Tibial nerve (tissue), 4 donors: Measurements from ENCODE around the gene POLE4. TPM values are rescaled to one million over a fixed set of nuclear protein-coding genes. Genes with fewer than 3 reads are reported as not detected.

ENCODE experiments used
- DNase-seq, 2 donors: peaks; one replicate each; pipeline ENCODE4 v3.0.0-alpha.2; 2019; ENCODE audit warnings: low spot score in 2 of 2
- H3K27ac ChIP-seq, 4 donors: fragments of 200-600 bp; sonication (generic) in 3 of 4; one replicate each; pipeline ENCODE4 v1.5.1; 2017 to 2019; ENCODE audit warnings: mild to moderate bottlenecking in 1 of 4
- H3K27me3 ChIP-seq, 2 donors: fragments of 200-600 bp; sonication (generic) in 1 of 2; one replicate each; pipeline versions ENCODE4 v1.5.1 to v1.6.0; 2017 to 2019
- H3K36me3 ChIP-seq, 3 donors: fragments of 200-600 bp; sonication (generic); one replicate each; pipeline ENCODE4 v1.5.1; 2018 to 2019
- H3K4me1 ChIP-seq, 4 donors: fragments of 200-600 bp; sonication (generic) in 3 of 4; one replicate each; pipeline ENCODE4 v1.5.1; 2017 to 2019
- H3K4me3 ChIP-seq, 4 donors: fragments of 200-600 bp; sonication (generic) in 3 of 4; one replicate each; pipeline ENCODE4 v1.5.1; 2017 to 2019; ENCODE audit warnings: mild to moderate bottlenecking in 1 of 4, moderate library complexity in 1 of 4
- H3K9me3 ChIP-seq, 4 donors: fragments of 200-600 bp; sonication (generic) in 3 of 4; one replicate each; pipeline ENCODE4 v1.5.1; 2017 to 2019
- CTCF ChIP-seq, 5 experiments: fragments of 200-600 bp in 3 of 5; fragments of 450-650 bp in 2 of 5; sonication (generic) in 3 of 5; IDR thresholded peaks; one replicate each; pipeline ENCODE4 v1.5.1; 2016 to 2019; ENCODE audit warnings: antibody characterized with exemption in 5 of 5, mild to moderate bottlenecking in 3 of 5, moderate library complexity in 2 of 5
- EP300 ChIP-seq, 2 donors: sonication (generic); formaldehyde crosslinking; IDR thresholded peaks; one replicate each; pipeline ENCODE4 v1.6.1; 2017; ENCODE audit warnings: antibody characterized with exemption in 2 of 2, mild to moderate bottlenecking in 1 of 2
- POLR2A ChIP-seq, 2 donors: fragments of 450-650 bp; IDR thresholded peaks; one replicate each; pipeline ENCODE4 v1.6.1; 2017; ENCODE audit warnings: antibody characterized with exemption in 2 of 2, mild to moderate bottlenecking in 2 of 2, moderate library complexity in 2 of 2
- WGBS, 2 donors: methylation state at CpG; one replicate each; pipeline ENCODE4 v1.1.5; 2018; 5-methylcytosine and 5-hydroxymethylcytosine counted together
- total RNA-seq, 4 donors: library from RNA; depleted of rRNA; stranded (reverse); fragments of >200 nt; gene quantifications; one replicate each; pipeline ENCODE4 v1.1.0, GENCODE V29; 2016

POLE4 gene
- total RNA-seq, 4 donors from 2014 or later: 16.2 to 44.2 (median 25.9) TPM

DNA sequence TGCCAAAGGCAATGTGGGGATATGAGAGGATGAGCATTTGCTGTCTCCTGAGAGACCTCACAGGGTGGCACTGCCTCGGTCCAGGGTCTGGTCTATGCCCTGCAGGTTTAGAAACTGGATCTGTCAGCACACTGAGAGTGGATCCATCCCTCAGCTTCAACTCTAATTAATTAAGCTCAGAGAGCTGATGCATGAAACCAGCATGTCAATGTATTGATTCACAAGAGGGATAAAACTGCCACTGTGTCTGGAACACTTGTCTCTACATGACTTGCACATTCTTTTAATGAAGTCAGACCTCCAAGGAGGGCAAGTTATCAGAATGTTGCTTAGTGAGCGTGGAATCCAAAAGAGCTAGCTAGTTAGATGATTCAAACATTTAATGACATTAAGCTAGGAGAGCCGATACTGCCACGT, 22.5 kb upstream of the POLE4 start:
- H3K27me3 ChIP-seq: no peaks in the 10 kb centered on the region
- 83 to 87% methylated on average over 4 of the region's 4 CpGs for WGBS, 2 donors
- no peaks in the 10 kb centered on the region for H3K4me1 ChIP-seq
- no peaks in the 10 kb centered on the region for H3K9me3 ChIP-seq
- H3K27ac ChIP-seq: no peak overlapping the region
- H3K4me3 ChIP-seq: no peak overlapping the region
- TF ChIP-seq POLR2A (IDR thresholded peaks at IDR 0.05) (no peak), CTCF (IDR thresholded peaks at IDR 0.05) (no peak), EP300 (IDR thresholded peaks at IDR 0.05) (no peak)
- no peak for DNase-seq
- H3K36me3 ChIP-seq: peaks cover 0 to 21% (median 0%) of the 10 kb centered on the region in 3 donors

GRCh38 chr2:74937221-74937880, 21.1 kb upstream of the POLE4 start:
- 88 to 91% methylated on average over 6 of the region's 6 CpGs for WGBS, 2 donors
- Histone ChIP-seq H3K4me1 (no peaks in the 10 kb centered on the region), H3K36me3 (peaks cover 0 to 16% (median 0%) of the 10 kb centered on the region in 3 donors), H3K9me3 (no peaks in the 10 kb centered on the region), H3K4me3 (no peak overlapping the region), H3K27me3 (no peaks in the 10 kb centered on the region), H3K27ac (no peak overlapping the region)
- TF ChIP-seq POLR2A (IDR thresholded peaks at IDR 0.05) (no peak), EP300 (IDR thresholded peaks at IDR 0.05) (no peak), CTCF (IDR thresholded peaks at IDR 0.05) (no peak)
- no peak for DNase-seq

GRCh38 chr2:74938264-74938663, 20.2 kb upstream of the POLE4 start:
- no peaks in the 10 kb centered on the region for H3K9me3 ChIP-seq
- TF ChIP-seq POLR2A (IDR thresholded peaks at IDR 0.05): no peak
- TF ChIP-seq EP300 (IDR thresholded peaks at IDR 0.05): no peak
- TF ChIP-seq CTCF (IDR thresholded peaks at IDR 0.05): no peak
- no peak overlapping the region for H3K4me3 ChIP-seq
- WGBS, 2 donors: 87 to 89% methylated on average over 4 of the region's 4 CpGs
- no peaks in the 10 kb centered on the region for H3K27me3 ChIP-seq
- peaks cover 0 to 7% (median 0%) of the 10 kb centered on the region in 3 donors for H3K36me3 ChIP-seq
- H3K27ac ChIP-seq: no peak overlapping the region
- H3K4me1 ChIP-seq: no peaks in the 10 kb centered on the region
- DNase-seq: no peak

DNA sequence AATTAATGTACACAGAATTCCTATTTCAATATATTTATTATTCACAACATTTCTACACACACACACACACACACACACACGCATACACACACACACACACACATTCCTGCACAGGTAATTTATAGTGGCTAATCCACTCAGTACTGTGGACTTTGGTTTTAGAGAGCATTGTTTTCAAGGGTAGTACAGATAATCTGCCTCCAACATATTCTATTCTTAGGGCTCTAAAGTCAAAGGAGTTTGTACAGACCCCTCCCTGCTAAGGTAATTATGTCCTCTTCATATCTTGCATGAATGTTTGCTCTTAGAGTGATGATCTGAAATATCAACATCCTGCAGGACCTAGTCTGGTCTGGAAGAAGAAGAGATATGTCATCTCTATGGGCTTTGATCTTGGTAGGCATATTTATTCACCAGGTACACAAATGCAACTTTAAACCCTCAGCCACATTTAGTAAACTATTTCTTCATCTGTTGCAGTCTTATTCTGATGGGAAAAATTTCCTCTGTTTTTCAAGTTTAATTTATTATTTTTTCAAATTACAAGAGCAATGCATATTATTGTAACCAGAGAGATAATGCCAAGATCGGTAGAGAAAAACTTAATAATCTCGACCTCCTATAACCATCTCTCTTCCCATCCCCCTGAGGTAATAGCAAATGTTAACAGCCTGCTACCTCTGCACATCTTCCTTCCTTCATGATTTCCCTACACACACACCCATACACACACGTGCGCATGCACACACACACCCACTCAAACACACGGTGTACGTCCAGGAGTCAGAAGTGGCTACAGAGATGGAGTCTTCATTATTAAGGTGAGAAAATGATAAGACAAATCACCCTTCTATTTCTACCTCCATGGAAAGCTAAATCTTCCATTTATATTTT, 18.3 kb upstream of the POLE4 start:
- Histone ChIP-seq H3K9me3 (no peaks in the 10 kb centered on the region), H3K36me3 (peaks cover 0 to 9% (median 0%) of the 10 kb centered on the region in 3 donors), H3K4me1 (no peaks in the 10 kb centered on the region), H3K4me3 (no peak overlapping the region), H3K27me3 (no peaks in the 10 kb centered on the region), H3K27ac (no peak overlapping the region)
- TF ChIP-seq CTCF (IDR thresholded peaks at IDR 0.05) (no peak), EP300 (IDR thresholded peaks at IDR 0.05) (no peak), POLR2A (IDR thresholded peaks at IDR 0.05) (no peak)
- 83 to 87% methylated on average over 7 of the region's 7 CpGs for WGBS, 2 donors
- DNase-seq: no peak

DNA sequence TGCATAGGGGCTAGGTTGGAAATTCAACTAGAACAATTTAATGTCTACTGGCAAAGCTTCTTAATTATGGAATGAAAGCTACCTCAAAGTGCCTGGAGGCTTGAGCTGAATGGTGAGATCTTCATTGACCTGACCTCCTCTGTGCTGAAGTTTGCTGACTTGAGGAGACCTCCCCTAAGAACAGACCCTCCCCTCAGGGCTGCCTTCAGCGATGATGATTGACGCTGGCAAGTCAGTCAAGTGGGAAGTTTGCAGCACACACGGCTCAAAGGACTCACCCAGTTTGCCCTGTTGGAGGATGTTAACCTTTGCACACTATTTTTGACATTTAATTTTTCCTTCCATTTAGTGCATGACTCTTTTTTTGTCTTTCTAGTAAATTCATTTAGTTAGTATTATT, 17.2 kb upstream of the POLE4 start:
- Histone ChIP-seq H3K4me3 (no peak overlapping the region), H3K4me1 (no peaks in the 10 kb centered on the region), H3K27ac (no peak overlapping the region), H3K27me3 (no peaks in the 10 kb centered on the region), H3K36me3 (peaks cover 0 to 9% (median 0%) of the 10 kb centered on the region in 3 donors), H3K9me3 (no peaks in the 10 kb centered on the region)
- no peak for TF ChIP-seq CTCF (IDR thresholded peaks at IDR 0.05)
- 83 to 90% methylated on average over 3 of the region's 3 CpGs for WGBS, 2 donors
- DNase-seq: no peak
